ENCODE data around the gene FAM161B. TPM values are rescaled to one million over a fixed set of nuclear protein-coding genes. Genes with fewer than 3 reads are reported as not detected.

Gene FAM161B
- total and polyA plus RNA-seq, 2 of the 13 experiments (the other 11 are each of a cell fraction or from before 2014, with no cell fraction given), result 1.6 to 2.0 TPM

DNA sequence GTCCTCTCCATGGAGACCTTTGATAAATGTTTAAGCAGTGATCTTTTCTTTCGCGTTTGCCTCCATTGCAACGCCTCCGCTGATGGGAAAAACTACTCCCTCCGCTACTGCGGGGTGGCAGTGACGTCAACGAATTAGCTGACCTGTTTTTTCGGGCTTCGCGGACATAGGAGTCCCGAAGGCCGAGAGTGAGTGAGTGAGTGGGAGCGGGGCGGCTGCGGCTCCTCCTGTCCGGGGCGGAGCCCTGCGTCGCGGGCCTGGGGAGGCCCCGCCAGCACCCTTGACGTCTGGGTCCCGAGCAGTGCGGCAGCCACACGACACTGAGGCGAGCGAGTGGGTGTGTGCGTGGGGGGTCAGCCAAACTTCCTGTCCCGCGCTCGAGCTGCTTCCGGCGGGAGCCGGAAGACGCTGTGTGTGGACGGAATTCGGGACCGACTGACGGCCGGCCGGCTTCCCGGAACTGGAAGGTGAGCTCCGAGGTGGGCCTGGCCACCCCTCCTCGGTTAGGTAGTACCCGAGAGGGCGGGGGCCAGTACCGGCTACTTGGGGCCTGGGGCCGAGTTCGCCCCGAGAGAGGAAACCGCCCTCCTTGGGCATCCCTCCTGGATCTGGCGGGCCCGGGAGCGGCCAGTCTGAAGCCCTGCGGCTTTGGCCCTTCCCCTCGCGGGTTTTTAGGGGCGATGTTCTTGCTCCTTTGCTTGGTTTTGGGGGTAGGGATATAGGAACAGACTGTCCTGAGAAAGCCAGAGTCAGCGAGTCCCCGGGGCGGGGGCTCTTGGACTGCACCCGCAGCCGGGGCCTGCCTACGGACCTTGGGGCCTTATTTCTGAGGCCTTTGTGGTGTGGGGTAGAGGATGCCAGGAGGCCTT is 63.2 kb downstream of the FAM161B start, which contains the start of gene ZNF410 (continued):
- TF ChIP-seq ELF3 (CRISPR knock-in tag; IDR thresholded peaks at IDR 0.05) (peak; percentile 85), REXO4 (CRISPR knock-in tag; IDR thresholded peaks at IDR 0.05; ENCODE audit: borderline replicate concordance) (no peak), HOXD1 (CRISPR knock-in tag; IDR thresholded peaks at IDR 0.05) (peak; percentile 64; the same call in 1 of the 2 replicates), HNRNPK (IDR thresholded peaks at IDR 0.05; ENCODE audit: low read depth, low read length, poor library complexity, severe bottlenecking) (peak; percentile 14), ZNF224 (CRISPR knock-in tag; IDR thresholded peaks at IDR 0.05) (peak; percentile 83; the same call in 1 of the 2 replicates), ZNF547 (CRISPR knock-in tag; IDR thresholded peaks at IDR 0.05) (peak; percentile 97), ZNF629 (CRISPR knock-in tag; conservative IDR thresholded peaks at IDR 0.05) (0 out of 2 replicates have a peak, but pooled peaks have one; percentile 12), ZNF557 (CRISPR knock-in tag; IDR thresholded peaks at IDR 0.05) (0 out of 2 replicates have a peak, but pooled peaks have one; percentile 6), ZNF672 (CRISPR knock-in tag; IDR thresholded peaks at IDR 0.05) (no peak), KLF6 (CRISPR knock-in tag; IDR thresholded peaks at IDR 0.05) (peak; percentile 88), ZNF605 (CRISPR knock-in tag; IDR thresholded peaks at IDR 0.05) (peak; percentile 90), ARID2 (CRISPR knock-in tag; IDR thresholded peaks at IDR 0.05; ENCODE audit: borderline replicate concordance) (0 out of 2 replicates have a peak, but pooled peaks have one; percentile 6), ZNF883 (CRISPR knock-in tag; IDR thresholded peaks at IDR 0.05; ENCODE audit: not compliant biosample characterization) (peak; percentile 91), GABPB1 (CRISPR knock-in tag; IDR thresholded peaks at IDR 0.05) (peak; percentile 99), SPEN (CRISPR knock-in tag; IDR thresholded peaks at IDR 0.05; ENCODE audit: low read depth) (peak; percentile 78; the same call in 1 of the 2 replicates), DNMT3B (CRISPR knock-in tag; conservative IDR thresholded peaks at IDR 0.05) (0 out of 2 replicates have a peak, but pooled peaks have one; percentile 44), PHF21A (CRISPR knock-in tag; IDR thresholded peaks at IDR 0.05) (peak; percentile 96)
- TF ChIP-seq, protein P1, sequence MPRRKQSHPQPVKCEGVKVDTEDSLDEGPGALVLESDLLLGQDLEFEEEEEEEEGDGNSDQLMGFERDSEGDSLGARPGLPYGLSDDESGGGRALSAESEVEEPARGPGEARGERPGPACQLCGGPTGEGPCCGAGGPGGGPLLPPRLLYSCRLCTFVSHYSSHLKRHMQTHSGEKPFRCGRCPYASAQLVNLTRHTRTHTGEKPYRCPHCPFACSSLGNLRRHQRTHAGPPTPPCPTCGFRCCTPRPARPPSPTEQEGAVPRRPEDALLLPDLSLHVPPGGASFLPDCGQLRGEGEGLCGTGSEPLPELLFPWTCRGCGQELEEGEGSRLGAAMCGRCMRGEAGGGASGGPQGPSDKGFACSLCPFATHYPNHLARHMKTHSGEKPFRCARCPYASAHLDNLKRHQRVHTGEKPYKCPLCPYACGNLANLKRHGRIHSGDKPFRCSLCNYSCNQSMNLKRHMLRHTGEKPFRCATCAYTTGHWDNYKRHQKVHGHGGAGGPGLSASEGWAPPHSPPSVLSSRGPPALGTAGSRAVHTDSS (CRISPR knock-in tag; conservative IDR thresholded peaks at IDR 0.05), result 0 out of 2 replicates have a peak, but pooled peaks have one; percentile 23
- TF ChIP-seq, protein P2, sequence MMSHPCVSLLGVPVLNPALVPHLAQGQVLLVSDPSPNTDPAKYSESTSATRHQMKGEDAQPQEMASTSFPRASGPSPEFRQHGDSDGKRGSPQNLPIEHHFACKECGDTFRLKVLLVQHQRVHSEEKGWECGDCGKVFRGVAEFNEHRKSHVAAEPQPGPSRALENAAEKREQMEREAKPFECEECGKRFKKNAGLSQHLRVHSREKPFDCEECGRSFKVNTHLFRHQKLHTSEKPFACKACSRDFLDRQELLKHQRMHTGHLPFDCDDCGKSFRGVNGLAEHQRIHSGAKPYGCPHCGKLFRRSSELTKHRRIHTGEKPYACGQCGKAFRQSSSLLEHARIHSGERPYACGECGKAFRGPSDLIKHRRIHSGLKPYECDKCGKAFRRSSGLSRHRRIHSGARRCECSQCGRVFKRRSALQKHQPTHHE (CRISPR knock-in tag; IDR thresholded peaks at IDR 0.05; ENCODE audit: borderline replicate concordance), result no peak
- TF ChIP-seq, protein P3, sequence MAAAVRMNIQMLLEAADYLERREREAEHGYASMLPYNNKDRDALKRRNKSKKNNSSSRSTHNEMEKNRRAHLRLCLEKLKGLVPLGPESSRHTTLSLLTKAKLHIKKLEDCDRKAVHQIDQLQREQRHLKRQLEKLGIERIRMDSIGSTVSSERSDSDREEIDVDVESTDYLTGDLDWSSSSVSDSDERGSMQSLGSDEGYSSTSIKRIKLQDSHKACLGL (CRISPR knock-in tag; IDR thresholded peaks at IDR 0.05), result peak; percentile 94
- TF ChIP-seq, protein P4, sequence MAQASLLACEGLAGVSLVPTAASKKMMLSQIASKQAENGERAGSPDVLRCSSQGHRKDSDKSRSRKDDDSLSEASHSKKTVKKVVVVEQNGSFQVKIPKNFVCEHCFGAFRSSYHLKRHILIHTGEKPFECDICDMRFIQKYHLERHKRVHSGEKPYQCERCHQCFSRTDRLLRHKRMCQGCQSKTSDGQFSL (CRISPR knock-in tag; IDR thresholded peaks at IDR 0.05), result peak; percentile 96
- TF ChIP-seq, protein P5, sequence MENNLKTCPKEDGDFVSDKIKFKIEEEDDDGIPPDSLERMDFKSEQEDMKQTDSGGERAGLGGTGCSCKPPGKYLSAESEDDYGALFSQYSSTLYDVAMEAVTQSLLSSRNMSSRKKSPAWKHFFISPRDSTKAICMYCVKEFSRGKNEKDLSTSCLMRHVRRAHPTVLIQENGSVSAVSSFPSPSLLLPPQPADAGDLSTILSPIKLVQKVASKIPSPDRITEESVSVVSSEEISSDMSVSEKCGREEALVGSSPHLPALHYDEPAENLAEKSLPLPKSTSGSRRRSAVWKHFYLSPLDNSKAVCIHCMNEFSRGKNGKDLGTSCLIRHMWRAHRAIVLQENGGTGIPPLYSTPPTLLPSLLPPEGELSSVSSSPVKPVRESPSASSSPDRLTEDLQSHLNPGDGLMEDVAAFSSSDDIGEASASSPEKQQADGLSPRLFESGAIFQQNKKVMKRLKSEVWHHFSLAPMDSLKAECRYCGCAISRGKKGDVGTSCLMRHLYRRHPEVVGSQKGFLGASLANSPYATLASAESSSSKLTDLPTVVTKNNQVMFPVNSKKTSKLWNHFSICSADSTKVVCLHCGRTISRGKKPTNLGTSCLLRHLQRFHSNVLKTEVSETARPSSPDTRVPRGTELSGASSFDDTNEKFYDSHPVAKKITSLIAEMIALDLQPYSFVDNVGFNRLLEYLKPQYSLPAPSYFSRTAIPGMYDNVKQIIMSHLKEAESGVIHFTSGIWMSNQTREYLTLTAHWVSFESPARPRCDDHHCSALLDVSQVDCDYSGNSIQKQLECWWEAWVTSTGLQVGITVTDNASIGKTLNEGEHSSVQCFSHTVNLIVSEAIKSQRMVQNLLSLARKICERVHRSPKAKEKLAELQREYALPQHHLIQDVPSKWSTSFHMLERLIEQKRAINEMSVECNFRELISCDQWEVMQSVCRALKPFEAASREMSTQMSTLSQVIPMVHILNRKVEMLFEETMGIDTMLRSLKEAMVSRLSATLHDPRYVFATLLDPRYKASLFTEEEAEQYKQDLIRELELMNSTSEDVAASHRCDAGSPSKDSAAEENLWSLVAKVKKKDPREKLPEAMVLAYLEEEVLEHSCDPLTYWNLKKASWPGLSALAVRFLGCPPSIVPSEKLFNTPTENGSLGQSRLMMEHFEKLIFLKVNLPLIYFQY (CRISPR knock-in tag; IDR thresholded peaks at IDR 0.05; ENCODE audit: borderline replicate concordance), result peak; percentile 60; the same call in 1 of the 2 replicates

All from HepG2 (cell line).